CD4-positive, alpha-beta T cell treated with Interferon alpha-2 for 1 hour (primary cell): ENCODE data around the gene NEO1.

Source experiments
- DNase-seq, 2 donors: peaks; one replicate each; pipeline ENCODE4 v3.0.0-alpha.2; 2020 to 2022

The NEO1 gene

GRCh38 chr15:73319460-73320245 lies 267.4 kb downstream of the NEO1 start:
- no peak for DNase-seq

GRCh38 chr15:73320619-73321180 lies 268.4 kb downstream of the NEO1 start:
- DNase-seq, result no peak

GRCh38 chr15:73321496-73322450 lies 269.5 kb downstream of the NEO1 start:
- DNase-seq, result no peak

- DNase-seq, result no peak
These were observed 270.6 kb downstream of the NEO1 start for GRCh38 chr15:73322665-73323373.

- DNase-seq, result no peak
These were observed 271.2 kb downstream of the NEO1 start for GRCh38 chr15:73323374-73323955.

- no peak for DNase-seq
These were observed 271.7 kb downstream of the NEO1 start for GRCh38 chr15:73323956-73324355.

- DNase-seq, result no peak
These were observed 272.4 kb downstream of the NEO1 start for GRCh38 chr15:73324496-73325170.

GRCh38 chr15:73325191-73325861 lies 273.1 kb downstream of the NEO1 start:
- DNase-seq, result peak in 1 of 2 donors; percentile 12

- no peak for DNase-seq
These were observed 273.9 kb downstream of the NEO1 start for GRCh38 chr15:73326157-73326556.

GRCh38 chr15:73328149-73328820 lies 276.0 kb downstream of the NEO1 start:
- DNase-seq, result no peak

GRCh38 chr15:73328981-73329380 lies 276.7 kb downstream of the NEO1 start:
- no peak for DNase-seq

GRCh38 chr15:73329501-73330200 lies 277.4 kb downstream of the NEO1 start:
- no peak for DNase-seq

GRCh38 chr15:73330206-73331051 lies 278.2 kb downstream of the NEO1 start:
- no peak for DNase-seq

GRCh38 chr15:73331501-73331900 lies 279.2 kb downstream of the NEO1 start:
- no peak for DNase-seq

GRCh38 chr15:73331991-73332925 lies 280.0 kb downstream of the NEO1 start:
- DNase-seq, result no peak

GRCh38 chr15:73333001-73333400 lies 280.7 kb downstream of the NEO1 start:
- no peak for DNase-seq

- DNase-seq, result no peak
These were observed 281.8 kb downstream of the NEO1 start for GRCh38 chr15:73334086-73334485.

- DNase-seq, result no peak
These were observed 282.8 kb downstream of the NEO1 start for GRCh38 chr15:73335026-73335425.
